K562 (cell line): ENCODE data around the gene MITD1. TPM values are rescaled to one million over a fixed set of nuclear protein-coding genes. Genes with fewer than 3 reads are reported as not detected.
A peak's percentile ranks its signal among the peaks of the same experiment; 100 is the strongest.

Experiments used
- BDP1 ChIP-seq: IDR thresholded peaks from 3 replicates; pipeline ENCODE4 v1.6.1; 2011; ENCODE audit not compliant: insufficient read length, insufficient read depth
- CBX1 ChIP-seq: sonication (generic); IDR thresholded peaks from 2 replicates; pipeline ENCODE4 v1.6.1; 2016; ENCODE audit warnings: antibody characterized with exemption, low read depth, mild to moderate bottlenecking
- CEBPG ChIP-seq, 3 experiments: fragments of 200-800 bp in 1 of 3; sonication (Bioruptor generic) in 1 of 3; sonication (generic) in 1 of 3; formaldehyde crosslinking in 1 of 3; IDR thresholded peaks in 2 of 3; conservative IDR thresholded peaks in 1 of 3; 2 replicates each; pipeline versions ENCODE4 v1.6.1 to v1.8.0; 2016 to 2022; ENCODE audit warnings: missing compliant biosample characterization in 2 of 3, missing genetic modification characterization in 2 of 3, mild to moderate bottlenecking in 1 of 3, missing genetic modification reagents in 1 of 3
- DMBX1 ChIP-seq: fragments of 250-450 bp; sonication (Bioruptor Pico); IDR thresholded peaks from 2 replicates; pipeline ENCODE4 v1.8.0; 2022; ENCODE audit warnings: inconsistent platforms, mild to moderate bottlenecking, moderate library complexity, borderline replicate concordance
- GTF2E2 ChIP-seq: fragments of 200-800 bp; sonication (Bioruptor generic); IDR thresholded peaks from 2 replicates; pipeline ENCODE4 v1.6.1; 2016; ENCODE audit warnings: missing genetic modification characterization, missing compliant biosample characterization
- MIER1 ChIP-seq: fragments of 450-650 bp; IDR thresholded peaks from 2 replicates; pipeline ENCODE4 v1.6.1; 2016; ENCODE audit warnings: antibody characterized with exemption, mild to moderate bottlenecking, low read depth
- NFIC ChIP-seq: fragments of 450-650 bp; IDR thresholded peaks from 2 replicates; pipeline ENCODE4 v1.6.1; 2017; ENCODE audit warnings: mild to moderate bottlenecking, inconsistent platforms
- NR2F6 ChIP-seq: fragments of 450-650 bp; formaldehyde crosslinking; IDR thresholded peaks from 2 replicates; pipeline ENCODE4 v1.4.0; 2020; ENCODE audit warnings: mild to moderate bottlenecking
- PCBP1 ChIP-seq: fragments of 200-400 bp; formaldehyde crosslinking; IDR thresholded peaks from 2 replicates; pipeline ENCODE4 v1.6.1; 2018; ENCODE audit warnings: mild to moderate bottlenecking, low read depth, low read length; ENCODE audit not compliant: poor library complexity, severe bottlenecking
- PHB ChIP-seq: fragments of 250-450 bp; sonication (Bioruptor Pico); IDR thresholded peaks from 2 replicates; pipeline ENCODE4 v1.5.0; 2021
- SRSF1 ChIP-seq: fragments of 200-400 bp; formaldehyde crosslinking; IDR thresholded peaks from 2 replicates; pipeline ENCODE4 v1.6.1; 2017; ENCODE audit warnings: mild to moderate bottlenecking, low read depth, low read length, moderate library complexity
- THRAP3 ChIP-seq: fragments of 450-650 bp; IDR thresholded peaks from 2 replicates; pipeline ENCODE4 v1.6.1; 2016; ENCODE audit warnings: mild to moderate bottlenecking, inconsistent platforms, borderline replicate concordance
- ZNF184 ChIP-seq: sonication (generic); formaldehyde crosslinking; IDR thresholded peaks from 2 replicates; pipeline ENCODE4 v1.5.0; 2020; ENCODE audit warnings: missing genetic modification reagents
- ZNF384 ChIP-seq: IDR thresholded peaks from 2 replicates; pipeline ENCODE4 v1.6.1; 2012; ENCODE audit warnings: low read depth, low read length, improper control_type of control experiment
- ZNF785 ChIP-seq: fragments of 250-450 bp; sonication (Bioruptor Pico); IDR thresholded peaks from 2 replicates; pipeline ENCODE4 v1.4.0; 2020; ENCODE audit warnings: mild to moderate bottlenecking
- ZNF830 ChIP-seq: fragments of 250-450 bp; sonication (Bioruptor Pico); IDR thresholded peaks from 2 replicates; pipeline ENCODE4 v1.5.0; 2021; ENCODE audit warnings: mild to moderate bottlenecking
- polyA plus RNA-seq, 8 experiments: library from polyadenylated mRNA; depleted of rRNA in 4 of 8; stranded (reverse) in 5 of 8; unstranded in 3 of 8; fragments of >200 nt; fragmentation: Nextera tagmentation in 2 of 8; fragmentation: Illumina TruSeq in 1 of 8; extraction: Ambion mirVana in 2 of 8; extraction: Trizol in 1 of 8; gene quantifications; 2 replicates each; pipeline versions ENCODE4 v1.2.1 to v1.2.3, GENCODE V29; 2011 to 2014; ENCODE audit warnings: inconsistent platforms in 1 of 8, missing spikeins in 1 of 8
- total RNA-seq, 7 experiments: library from RNA; depleted of rRNA in 6 of 7; stranded (reverse); fragments of >200 nt in 6 of 7; fragmentation: Illumina TruSeq in 2 of 7; extraction: Trizol in 2 of 7; gene quantifications; 2 replicates each; pipeline versions ENCODE4 v1.2.1 to v1.2.3, GENCODE V29; 2011 to 2021; ENCODE audit warnings: low replicate concordance in 1 of 7
- TF ChIP-seq, protein P1 (sequence below): IDR thresholded peaks from 2 replicates; pipeline ENCODE4 v1.6.1; 2011; ENCODE audit warnings: borderline replicate concordance, low read depth, mild to moderate bottlenecking, moderate library complexity, low read length; ENCODE audit not compliant: insufficient read depth, poor library complexity, severe bottlenecking
- TF ChIP-seq, protein P2 (sequence below), 2 experiments: fragments of 450-650 bp in 1 of 2; IDR thresholded peaks; 2 replicates each; pipeline ENCODE4 v1.6.1; 2011 to 2017; ENCODE audit warnings: low read depth in 2 of 2, antibody characterized with exemption in 1 of 2, borderline replicate concordance in 1 of 2, low read length in 1 of 2, mild to moderate bottlenecking in 1 of 2, mixed read lengths in 1 of 2; ENCODE audit not compliant: control insufficient read depth in 1 of 2
- TF ChIP-seq, protein P3 (sequence below): fragments of 250-450 bp; sonication (Bioruptor Pico); IDR thresholded peaks from 2 replicates; pipeline ENCODE4 v1.5.0; 2020; ENCODE audit warnings: mild to moderate bottlenecking, borderline replicate concordance

Gene MITD1
- total and polyA plus RNA-seq, 9 of the 15 experiments (the other 6 are each of a cell fraction or from before 2014, with no cell fraction given): 19.6 to 71.8 (median 43.2) TPM

DNA sequence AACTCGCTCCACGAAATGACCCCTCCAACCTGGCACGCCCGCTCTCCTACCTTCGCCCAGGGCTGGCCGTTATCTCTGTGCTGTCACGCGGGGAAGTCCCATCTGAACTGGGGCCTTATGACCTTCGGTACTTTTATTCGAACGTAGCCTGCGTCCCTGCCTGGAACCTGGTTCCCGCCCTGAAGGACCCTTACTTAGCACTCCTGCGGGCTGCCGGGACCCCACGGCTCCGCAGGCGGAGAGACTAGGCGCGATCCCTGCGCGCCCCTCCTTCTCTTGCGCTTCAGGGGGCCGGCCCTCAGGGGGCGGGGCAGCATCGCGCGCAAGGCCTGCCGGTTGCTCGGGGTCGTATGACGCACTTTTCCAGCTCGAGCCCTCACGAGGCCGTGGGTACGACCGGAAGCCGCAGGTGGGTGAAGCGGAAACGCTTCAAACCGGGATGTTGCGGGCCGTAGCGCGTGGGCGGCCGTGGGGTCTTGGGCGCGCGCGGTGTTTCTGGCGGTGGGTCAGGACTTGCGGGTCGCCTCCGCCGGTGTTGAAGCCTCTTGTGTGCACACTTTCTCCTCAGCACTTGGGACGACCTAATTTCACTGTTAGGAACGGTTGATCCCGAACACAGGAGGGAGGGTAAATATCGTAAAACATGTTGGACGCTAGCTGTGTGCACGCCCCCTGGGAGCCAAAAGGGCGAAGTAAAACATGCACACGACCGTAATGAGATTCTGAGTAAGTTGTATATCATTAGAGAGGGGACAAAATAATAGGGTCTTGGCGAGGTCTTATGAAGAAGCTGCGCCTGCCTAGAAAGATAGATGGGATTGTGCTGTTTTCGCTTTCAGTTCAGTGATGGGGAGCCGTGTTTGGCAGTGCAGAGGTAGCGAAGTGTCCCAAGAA, 26.0 kb downstream of the MITD1 start, which contains the start of the genes LIPT1 and TSGA10 (continued):
- TF ChIP-seq, protein P1, sequence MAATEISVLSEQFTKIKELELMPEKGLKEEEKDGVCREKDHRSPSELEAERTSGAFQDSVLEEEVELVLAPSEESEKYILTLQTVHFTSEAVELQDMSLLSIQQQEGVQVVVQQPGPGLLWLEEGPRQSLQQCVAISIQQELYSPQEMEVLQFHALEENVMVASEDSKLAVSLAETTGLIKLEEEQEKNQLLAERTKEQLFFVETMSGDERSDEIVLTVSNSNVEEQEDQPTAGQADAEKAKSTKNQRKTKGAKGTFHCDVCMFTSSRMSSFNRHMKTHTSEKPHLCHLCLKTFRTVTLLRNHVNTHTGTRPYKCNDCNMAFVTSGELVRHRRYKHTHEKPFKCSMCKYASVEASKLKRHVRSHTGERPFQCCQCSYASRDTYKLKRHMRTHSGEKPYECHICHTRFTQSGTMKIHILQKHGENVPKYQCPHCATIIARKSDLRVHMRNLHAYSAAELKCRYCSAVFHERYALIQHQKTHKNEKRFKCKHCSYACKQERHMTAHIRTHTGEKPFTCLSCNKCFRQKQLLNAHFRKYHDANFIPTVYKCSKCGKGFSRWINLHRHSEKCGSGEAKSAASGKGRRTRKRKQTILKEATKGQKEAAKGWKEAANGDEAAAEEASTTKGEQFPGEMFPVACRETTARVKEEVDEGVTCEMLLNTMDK: peak; percentile 20
- TF ChIP-seq PHB (CRISPR knock-in tag) (no peak), PCBP1 (peak; percentile 2), CBX1 (peak; percentile 70; the same call in 1 of the 2 replicates), NFIC (no peak; the same call in 1 of the 2 replicates), GTF2E2 (tag) (peak; percentile 80), CEBPG (CRISPR knock-in tag; IDR thresholded peaks at IDR 0.05) (no peak), CEBPG (tag; conservative IDR thresholded peaks at IDR 0.05 in 1 of 2, IDR thresholded peaks at IDR 0.05 in 1 of 2) (no peak), ZNF384 (no peak), SRSF1 (no peak), ZNF830 (CRISPR knock-in tag) (no peak), MIER1 (no peak), ZNF184 (CRISPR knock-in tag) (no peak), BDP1 (no peak), THRAP3 (no peak), ZNF785 (CRISPR knock-in tag) (no peak), NR2F6 (CRISPR knock-in tag) (no peak), DMBX1 (0 out of 2 replicates have a peak, but pooled peaks have one; percentile 15)
- TF ChIP-seq, protein P2, sequence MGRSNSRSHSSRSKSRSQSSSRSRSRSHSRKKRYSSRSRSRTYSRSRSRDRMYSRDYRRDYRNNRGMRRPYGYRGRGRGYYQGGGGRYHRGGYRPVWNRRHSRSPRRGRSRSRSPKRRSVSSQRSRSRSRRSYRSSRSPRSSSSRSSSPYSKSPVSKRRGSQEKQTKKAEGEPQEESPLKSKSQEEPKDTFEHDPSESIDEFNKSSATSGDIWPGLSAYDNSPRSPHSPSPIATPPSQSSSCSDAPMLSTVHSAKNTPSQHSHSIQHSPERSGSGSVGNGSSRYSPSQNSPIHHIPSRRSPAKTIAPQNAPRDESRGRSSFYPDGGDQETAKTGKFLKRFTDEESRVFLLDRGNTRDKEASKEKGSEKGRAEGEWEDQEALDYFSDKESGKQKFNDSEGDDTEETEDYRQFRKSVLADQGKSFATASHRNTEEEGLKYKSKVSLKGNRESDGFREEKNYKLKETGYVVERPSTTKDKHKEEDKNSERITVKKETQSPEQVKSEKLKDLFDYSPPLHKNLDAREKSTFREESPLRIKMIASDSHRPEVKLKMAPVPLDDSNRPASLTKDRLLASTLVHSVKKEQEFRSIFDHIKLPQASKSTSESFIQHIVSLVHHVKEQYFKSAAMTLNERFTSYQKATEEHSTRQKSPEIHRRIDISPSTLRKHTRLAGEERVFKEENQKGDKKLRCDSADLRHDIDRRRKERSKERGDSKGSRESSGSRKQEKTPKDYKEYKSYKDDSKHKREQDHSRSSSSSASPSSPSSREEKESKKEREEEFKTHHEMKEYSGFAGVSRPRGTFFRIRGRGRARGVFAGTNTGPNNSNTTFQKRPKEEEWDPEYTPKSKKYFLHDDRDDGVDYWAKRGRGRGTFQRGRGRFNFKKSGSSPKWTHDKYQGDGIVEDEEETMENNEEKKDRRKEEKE (IDR thresholded peaks at IDR 0.05; ENCODE audit: borderline replicate concordance in 1 of 2, control insufficient read depth in 1 of 2, low read depth in 2 of 2, low read length in 1 of 2): 0 out of 4 replicates have a peak, but pooled peaks of 1 of the 2 experiments have one; percentile 16
- TF ChIP-seq, protein P3, sequence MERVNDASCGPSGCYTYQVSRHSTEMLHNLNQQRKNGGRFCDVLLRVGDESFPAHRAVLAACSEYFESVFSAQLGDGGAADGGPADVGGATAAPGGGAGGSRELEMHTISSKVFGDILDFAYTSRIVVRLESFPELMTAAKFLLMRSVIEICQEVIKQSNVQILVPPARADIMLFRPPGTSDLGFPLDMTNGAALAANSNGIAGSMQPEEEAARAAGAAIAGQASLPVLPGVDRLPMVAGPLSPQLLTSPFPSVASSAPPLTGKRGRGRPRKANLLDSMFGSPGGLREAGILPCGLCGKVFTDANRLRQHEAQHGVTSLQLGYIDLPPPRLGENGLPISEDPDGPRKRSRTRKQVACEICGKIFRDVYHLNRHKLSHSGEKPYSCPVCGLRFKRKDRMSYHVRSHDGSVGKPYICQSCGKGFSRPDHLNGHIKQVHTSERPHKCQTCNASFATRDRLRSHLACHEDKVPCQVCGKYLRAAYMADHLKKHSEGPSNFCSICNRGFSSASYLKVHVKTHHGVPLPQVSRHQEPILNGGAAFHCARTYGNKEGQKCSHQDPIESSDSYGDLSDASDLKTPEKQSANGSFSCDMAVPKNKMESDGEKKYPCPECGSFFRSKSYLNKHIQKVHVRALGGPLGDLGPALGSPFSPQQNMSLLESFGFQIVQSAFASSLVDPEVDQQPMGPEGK (CRISPR knock-in tag): no peak
